ENCODE measurements around the gene INAVA.
A peak's percentile ranks its signal among the peaks of the same experiment; 100 is the strongest.

The INAVA gene, protein sequence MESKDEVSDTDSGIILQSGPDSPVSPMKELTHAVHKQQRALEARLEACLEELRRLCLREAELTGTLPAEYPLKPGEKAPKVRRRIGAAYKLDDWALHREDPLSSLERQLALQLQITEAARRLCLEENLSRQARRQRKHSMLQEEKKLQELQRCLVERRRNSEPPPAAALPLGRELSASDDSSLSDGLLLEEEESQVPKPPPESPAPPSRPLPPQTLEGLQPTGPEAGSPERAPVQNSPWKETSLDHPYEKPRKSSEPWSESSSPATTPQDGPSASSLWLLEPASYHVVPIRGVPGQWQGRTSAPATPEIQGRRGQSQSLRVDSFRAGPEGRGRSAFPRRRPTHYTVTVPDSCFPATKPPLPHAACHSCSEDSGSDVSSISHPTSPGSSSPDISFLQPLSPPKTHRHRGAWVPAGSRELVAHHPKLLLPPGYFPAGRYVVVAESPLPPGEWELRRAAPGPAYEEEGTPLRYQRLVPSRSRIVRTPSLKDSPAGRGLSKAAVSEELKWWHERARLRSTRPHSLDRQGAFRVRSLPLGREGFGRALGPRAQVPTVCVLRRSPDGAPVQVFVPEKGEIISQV

DNA sequence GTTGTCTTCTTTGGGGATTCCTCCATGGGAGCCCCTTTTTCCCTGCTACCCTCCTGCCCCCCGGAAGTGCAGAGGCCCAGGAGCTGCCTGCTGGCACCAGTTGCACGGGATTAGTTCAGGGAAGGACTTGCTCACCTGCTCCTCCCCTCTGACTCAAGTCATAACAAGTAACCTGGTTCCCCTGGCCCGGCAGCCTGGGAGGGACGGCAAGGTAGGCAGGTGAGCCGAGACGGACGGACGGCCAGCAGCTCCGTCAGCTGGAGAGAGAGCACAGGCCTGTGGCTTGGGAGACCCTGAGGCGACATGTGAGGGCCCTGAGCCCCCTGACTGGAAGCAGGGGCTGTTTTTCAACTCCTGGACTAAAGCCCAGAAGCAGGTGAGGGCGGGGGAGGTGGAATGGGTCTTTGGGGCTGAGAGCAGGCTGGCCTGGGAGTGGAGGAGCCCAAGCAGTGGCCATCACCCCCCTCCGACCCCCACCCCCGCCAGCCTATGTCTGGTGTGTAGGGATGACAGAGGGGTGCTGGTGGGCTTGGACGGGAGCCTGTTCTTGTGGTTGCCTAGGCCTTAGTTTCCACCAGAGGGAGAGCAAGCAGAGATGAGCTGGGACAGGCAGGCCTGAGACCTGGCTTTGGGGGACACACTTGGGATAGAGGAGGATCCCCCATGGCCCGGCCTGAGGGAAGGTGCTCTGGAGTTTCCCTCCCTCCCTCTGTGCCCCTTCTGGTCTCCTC lies at the start of gene INAVA:
Gene INAVA (plus strand): TSS at position 189 of the 731 bp plus-strand sequence. CDS start 3,501 bp downstream, outside the sequence.
- no peak for DNase-seq

DNA sequence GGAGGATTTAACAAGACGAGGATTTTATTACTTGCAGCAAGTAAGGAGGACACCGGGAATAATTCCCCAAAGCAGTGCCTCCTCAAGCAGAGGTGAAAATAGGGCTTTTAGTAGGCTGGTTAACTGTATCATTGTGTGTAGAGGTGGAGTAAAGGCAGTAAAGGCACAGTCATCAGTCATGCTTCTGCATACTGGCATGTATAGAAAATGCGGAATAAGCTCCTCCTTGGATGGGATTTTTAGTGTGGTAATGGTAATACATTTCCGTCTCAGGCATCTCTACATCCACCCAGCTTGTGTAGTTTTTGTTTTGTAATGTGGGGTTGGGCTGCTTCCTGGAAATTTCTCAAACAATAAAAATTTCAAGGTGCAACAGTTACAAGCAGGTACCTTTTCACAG lies 49.3 kb upstream of the INAVA start:
- DNase-seq = no peak

DNA sequence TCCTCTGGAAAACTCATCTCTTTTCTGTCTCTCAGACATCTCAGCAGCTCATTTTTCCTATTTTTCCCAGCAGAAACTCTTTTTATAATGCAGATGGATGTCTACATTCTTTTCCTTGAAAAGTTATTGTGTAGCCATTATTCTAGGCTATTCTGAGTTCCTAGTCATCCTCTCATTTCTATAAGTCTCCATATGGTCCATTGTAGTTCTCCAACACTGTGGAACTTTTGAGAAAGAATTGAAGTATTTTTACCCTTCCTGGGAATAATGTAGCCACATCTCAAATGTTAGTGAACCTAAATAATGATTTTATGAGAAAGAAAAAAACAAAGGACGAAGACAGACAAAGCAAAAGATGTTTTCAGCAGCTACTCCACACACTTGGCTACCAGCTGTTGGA lies 48.3 kb upstream of the INAVA start:
- DNase-seq = no peak

DNA sequence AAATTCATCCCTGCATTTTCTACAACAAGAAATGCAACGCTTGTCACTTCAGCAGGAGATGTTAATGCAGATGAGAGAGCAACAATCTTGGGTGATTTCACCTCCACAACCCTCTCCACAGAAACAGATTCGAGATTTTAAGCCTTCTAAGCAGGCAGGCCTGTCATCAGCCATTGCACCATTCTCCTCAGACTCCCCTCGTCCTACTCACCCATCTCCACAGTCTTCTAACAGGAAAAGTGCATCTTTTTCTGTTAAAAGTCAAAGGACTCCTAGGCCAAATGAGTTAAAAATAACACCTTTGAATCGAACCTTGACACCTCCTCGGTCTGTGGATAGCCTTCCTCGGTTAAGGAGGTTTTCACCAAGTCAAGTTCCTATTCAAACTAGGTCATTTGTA lies 45.3 kb upstream of the INAVA start:
- DNase-seq = no peak

DNA sequence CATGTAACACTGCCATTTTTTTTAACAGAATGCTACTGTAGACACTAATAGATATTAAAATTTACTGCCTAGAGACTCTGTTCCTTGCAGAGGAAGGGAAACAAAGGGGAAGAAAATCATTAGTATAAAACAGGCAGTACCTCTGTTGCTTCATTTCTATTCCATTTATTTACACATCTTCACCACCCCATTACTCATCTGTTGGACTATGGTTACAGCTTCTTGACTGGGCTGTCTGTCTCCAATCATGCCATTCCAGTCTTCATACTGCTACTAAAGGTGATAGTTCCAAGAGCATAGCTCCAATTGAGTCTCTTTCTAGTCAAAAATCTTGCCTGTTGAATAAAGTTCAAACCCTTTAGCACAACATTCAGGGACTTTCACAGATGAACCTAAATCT lies 44.1 kb upstream of the INAVA start:
- peak; percentile 47 for DNase-seq

DNA sequence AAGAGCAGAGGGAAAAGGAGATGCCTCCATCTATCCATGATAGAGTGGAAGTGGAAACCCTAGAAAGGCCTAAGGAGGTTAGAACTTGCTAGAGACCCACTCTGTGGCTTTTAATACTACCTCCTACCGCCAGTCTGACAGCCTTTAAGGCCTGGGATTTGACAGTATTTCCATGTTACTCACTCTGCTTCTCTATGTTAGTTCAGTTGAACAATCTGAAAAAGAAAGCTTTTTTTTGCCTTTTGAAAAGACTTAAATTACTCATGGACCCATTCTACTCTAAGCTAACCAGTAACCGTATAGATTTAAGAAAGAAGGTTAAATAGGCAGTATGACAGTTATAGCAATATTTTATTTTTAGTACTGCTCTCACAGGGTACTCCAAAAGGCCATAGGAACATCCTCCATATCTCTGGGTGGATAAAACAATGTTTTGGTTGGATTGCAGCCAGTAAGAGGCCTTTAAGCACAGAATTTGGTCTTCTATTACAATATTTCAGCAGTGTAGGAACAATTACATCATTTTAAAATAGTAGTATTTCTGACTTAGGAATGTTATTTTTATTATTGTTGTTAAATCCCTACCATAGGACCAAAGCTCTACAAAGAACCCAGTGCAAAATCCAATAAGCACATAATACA lies 37.9 kb upstream of the INAVA start:
- no peak for DNase-seq

DNA sequence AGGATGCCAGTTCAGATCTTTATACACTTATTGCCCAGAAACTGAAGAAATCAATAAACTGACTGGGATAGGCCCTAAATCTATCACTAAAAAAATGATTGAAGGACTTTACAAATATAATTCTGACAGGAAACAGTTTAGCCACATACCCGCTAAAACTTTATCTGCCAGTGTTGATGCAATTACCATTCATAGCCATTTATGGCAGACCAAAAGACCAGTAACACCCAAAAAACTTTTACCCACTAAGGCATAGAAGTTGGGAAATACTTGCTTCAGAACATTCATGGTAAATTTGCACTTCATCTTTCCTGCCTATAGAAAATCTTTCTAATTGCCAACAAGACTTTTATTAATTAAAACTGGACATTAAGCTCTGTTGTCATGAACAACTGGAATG lies 36.9 kb upstream of the INAVA start:
- peak; percentile 58 for DNase-seq

DNA sequence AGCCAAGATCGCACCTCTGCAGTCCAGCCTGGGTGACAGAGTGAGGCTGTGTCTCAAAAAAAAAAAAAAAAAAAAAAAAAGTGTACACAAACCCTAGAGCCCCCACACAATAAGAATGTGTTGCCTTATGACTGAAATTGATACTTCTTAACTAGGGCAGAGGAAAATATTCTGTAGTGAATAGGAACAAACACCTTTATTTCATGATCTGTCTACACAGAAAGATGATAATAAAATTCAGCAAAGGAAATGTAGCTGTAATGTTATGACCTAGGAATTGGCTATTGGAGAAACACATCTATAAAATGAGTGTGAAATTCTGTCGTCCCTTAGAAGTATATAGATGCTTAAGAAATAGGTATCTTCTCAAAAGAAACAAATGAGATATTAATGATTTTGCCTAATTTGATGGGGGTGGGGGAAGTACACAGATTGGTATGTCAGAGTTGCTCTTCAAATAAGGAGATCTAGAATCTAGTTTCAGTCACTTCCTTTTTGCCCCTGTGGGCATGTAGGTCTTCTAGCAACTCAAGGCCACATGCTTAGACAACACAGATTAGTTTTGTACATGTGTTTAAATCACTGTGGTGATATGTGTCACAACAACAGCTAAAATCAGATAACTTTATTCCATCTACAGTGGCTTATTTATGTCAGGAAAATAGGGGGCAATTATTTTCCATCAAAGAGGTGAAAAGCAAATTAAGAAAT lies 32.6 kb upstream of the INAVA start:
- DNase-seq = no peak

DNA sequence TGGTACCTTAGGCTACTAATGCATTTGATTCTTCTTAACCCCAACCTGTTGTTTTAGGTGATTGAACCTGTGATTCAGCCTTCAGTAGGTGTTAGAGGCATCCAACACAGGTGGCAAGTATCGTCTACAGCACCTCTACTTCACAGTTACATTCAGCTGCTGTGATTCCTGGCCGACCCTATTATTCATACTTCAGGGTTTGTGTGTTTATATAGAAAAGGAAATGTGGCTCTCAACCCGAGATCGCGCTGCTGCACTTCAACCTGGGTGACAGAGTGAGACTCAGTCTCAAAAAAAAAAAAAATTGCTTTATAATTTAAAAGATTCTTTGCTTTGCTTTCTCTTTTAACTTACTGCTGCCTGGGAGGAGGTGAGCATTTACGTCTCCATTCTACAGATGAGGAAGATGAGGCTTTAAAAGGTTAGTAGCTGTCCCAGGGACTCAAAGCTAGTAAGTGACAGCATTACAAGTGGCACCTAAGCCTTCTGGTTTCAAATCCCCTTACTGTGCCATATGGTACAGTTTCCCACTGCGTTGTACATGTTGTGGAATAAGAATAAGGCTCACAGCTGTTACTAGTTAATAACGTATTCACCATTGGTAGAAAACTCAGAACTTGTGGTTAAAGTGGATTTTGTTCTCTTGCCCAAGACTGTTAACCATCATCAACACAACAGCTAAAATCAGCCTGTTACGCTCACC lies 31.8 kb upstream of the INAVA start:
- no peak for DNase-seq

DNA sequence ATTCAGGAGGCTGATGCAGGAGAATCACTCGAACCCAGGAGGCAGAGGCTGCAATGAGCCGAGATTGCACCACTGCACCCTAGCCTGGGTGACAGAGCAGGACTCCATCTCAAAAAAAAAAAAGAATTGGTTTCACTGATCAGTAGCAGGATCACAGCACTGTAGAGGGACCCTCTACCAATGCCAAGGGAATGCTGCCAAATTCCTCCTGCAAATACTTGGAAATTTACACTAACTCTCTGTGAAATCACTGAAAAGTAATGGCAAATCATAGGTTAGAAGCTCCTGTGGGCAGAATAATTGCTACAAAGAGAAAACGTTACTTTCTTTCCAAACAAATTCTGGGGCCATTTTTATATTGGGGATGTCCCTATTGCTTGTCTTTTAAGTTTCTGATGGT lies 28.6 kb upstream of the INAVA start:
- DNase-seq = no peak

DNA sequence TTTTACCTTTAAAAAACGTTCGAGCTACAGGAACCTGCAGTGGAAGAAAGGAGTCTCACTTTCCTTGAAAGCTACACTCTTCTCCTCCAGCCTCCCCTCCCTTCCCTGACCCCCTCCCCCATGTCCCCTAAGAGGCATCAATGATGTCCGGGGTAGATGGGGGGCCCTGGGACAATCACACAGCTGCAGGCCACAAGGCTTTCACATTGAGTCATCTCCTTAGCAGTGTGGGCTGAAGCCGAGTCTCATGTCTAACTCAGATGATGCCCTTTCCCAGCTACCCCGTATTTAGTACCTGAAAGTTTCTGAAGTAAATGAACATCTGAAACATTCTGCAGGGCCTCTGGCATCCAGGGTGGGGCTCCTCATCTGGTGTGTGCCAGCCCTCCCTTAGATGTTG lies 28.2 kb upstream of the INAVA start:
- no peak for DNase-seq

DNA sequence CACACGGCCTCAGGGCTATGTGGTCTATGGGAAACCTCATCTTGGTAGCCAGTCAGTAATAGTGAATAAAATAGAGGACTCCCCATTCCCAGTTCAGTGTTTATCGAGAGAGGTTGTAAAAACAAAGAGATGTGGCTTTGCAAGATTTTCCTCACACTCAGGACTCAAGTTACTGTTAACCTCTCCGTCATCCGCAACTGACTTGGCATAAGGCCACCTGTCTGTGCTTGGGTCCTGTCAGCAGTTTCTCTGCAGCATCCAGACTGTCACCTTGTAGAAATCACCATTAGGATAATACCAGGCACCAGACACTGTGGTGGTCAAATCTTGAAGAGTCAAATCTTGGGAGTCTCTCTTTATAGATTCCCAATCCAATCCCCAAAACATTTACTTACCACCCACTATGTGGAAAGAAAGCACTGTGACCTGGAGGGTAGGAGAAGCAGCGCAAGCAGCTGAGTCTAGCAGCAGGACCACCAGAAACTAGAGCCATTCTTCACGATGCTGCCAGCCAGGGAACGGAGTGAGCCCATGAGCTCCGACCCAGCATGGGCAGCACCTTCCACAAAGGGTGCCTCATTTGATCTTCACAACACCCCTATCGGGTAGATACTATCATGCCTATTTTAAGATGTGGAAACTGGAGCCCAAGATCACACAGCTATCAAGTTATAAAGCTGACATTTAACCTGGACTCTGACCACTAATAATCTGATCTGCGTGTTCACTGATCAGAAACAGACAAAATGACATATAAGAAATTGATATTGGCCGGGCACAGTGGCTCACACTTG lies 27.5 kb upstream of the INAVA start:
- no peak for DNase-seq

DNA sequence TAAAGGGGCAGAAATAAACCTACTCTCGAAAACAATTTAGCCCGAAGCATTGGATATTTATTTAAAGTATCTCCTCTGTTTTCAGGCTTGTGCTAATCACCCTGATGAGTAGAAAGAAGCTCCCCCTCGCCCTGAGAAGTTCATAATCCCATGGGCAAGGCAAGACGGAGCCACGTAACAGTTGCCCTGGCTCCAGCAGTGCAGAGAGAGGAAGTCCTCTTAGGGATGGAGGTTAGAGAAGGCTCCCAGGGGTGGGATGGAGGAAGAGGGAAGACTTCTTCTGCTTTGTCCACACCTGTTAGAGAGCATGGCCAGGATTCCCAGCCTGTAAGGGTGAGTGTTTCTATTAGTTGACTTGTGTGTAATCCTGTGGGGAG lies 25.3 kb upstream of the INAVA start:
- no peak for DNase-seq

DNA sequence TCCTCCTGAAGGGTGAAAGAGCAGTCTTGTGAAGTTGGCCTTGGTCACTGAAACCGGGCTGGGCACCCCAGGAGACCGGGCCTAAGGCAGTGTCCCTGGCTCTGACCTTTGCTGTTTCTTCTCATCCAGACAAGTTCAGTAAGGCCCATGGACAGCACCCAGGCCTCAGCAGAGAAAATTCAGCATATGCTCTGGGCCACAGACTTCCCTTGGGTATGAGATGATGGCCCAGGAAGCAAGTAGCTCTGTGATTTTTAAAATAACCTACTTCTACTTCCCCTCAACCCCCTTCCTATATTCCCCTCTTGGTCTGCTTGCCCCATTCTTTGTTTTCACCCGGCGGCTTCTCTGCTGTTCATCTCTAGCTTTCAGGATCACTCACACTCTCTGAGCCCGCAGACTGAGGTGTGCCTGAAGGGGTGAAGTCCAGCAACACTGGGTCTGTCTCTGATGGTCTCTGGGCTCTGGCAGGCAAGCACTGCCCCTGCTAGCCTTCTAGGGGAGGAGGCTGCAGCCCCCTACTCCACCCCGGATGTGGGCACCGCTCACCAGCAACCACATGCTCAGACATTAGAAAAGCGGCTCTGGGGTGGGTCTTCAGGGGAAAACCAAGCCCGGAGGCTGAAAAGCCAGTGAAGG lies 24.8 kb upstream of the INAVA start:
- DNase-seq = no peak

DNA sequence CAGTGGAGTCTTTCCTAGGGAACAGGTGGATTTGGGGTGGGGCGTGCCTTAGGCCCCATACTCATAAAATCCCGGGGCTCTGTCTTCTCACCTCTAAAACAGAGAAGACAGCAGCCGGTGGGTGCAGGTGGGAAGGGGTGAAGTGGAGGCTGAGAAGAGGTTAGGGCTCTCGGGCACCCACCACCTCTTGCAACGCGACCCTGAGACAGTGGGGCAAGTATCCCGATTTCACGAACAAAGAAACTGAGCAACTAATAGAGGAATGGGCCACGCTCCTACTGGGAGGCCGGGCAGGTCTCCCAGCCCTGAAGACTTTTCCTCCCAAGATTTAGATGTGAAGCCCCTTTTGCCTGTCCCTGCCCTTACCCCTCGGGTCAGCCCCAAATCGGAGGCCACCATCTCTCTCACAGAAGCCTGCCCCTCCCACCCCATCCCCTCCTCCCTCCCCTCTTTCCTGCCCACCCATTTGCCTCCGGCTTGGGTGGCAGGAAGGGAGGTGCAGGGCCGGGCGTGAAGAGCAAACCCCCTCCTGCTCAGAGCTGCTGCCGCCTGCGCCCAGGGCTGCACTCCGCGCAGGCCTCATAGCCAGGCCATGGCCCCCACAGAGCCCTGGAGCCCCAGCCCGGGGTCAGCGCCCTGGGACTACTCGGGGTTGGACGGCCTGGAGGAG lies 22.1 kb upstream of the INAVA start, which contains the start of gene GPR25:
Gene GPR25 (plus strand): TSS at position 536 of the 670 bp plus-strand sequence. CDS start 57 bp downstream, at position 593.
- no peak for DNase-seq

DNA sequence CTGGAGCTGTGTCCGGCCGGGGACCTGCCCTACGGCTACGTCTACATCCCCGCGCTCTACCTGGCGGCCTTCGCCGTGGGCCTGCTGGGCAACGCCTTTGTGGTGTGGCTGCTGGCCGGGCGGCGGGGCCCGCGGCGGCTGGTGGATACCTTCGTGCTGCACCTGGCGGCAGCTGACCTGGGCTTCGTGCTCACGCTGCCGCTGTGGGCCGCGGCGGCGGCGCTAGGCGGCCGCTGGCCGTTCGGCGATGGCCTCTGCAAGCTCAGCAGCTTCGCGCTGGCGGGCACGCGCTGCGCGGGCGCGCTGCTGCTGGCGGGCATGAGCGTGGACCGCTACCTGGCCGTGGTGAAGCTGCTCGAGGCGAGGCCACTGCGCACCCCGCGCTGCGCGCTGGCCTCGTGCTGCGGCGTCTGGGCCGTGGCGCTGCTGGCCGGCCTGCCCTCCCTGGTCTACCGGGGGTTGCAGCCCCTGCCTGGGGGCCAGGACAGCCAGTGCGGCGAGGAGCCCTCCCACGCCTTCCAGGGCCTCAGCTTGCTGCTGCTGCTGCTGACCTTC lies 21.5 kb upstream of the INAVA start:
- DNase-seq = no peak

DNA sequence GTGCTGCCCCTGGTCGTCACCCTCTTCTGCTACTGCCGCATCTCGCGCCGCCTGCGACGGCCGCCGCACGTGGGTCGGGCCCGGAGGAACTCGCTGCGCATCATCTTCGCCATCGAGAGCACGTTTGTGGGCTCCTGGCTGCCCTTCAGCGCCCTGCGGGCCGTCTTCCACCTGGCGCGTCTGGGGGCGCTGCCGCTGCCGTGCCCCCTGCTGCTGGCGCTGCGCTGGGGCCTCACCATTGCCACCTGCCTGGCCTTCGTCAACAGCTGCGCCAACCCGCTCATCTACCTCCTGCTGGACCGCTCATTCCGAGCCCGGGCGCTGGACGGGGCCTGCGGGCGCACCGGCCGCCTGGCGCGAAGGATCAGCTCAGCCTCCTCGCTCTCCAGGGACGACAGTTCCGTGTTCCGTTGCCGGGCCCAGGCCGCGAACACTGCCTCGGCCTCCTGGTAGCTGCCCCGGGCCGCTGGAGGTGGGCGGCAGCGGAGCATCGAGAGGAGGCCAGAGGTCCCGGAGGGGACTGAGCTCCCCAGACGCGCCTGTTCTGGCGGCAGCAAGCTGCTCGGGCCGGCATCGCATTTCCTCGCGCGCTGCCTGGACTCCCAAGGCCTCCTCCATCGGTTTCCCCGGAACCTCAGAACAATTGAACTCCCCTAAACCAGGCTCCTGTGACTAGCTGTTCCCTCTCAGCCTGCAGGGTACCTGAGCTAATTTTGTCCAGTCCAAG lies 20.9 kb upstream of the INAVA start:
- DNase-seq = no peak

DNA sequence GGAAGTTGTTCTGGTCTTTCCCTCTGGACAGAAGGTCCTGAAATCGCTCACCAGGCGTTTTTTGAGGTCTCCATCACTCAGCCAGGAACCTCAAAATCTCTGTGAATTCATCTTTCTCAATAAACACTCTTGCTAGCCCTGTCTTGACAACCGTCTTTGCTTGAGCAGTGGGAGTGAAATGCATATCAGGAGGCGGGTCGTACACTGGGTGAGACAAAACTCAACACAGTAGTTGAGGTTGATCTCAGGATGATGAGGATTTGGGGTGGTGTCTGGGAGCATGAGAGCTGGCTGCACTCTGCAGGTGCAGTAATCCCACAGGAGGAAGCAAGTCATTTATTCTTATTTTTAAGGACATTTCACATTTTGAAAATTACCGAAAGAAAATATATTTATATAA lies 20.0 kb upstream of the INAVA start:
- no peak for DNase-seq

DNA sequence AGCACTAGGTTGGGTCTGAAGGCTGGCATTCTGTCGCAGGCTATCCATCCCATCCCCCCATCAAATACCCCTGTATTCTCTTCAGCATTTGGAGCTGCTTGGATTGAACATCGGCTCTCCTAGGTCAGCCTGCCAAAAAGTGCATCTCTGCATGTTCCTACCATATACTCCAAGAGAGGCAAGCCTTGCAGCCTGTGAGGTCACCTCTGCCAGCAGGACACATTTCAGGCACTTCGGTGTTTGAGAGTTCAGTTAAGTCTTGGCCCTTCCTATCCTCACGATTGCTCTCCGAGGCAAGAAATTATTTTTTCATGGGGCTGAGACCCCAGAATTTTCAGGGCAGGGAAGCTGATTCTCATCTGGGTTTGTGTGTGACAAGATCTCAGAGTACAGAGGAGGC lies 19.3 kb upstream of the INAVA start:
- DNase-seq = no peak
